Hematopoietic multipotent progenitor cell treated with erythropoietin and hydrocortisone succinate and interleukin-3 and kit ligand, for 4 days (in vitro differentiated cells): ENCODE measurements around the gene NRCAM.

Source experiments
- DNase-seq: peaks from one replicate; pipeline ENCODE4 v3.0.0-alpha.2; 2015

Gene NRCAM

DNA sequence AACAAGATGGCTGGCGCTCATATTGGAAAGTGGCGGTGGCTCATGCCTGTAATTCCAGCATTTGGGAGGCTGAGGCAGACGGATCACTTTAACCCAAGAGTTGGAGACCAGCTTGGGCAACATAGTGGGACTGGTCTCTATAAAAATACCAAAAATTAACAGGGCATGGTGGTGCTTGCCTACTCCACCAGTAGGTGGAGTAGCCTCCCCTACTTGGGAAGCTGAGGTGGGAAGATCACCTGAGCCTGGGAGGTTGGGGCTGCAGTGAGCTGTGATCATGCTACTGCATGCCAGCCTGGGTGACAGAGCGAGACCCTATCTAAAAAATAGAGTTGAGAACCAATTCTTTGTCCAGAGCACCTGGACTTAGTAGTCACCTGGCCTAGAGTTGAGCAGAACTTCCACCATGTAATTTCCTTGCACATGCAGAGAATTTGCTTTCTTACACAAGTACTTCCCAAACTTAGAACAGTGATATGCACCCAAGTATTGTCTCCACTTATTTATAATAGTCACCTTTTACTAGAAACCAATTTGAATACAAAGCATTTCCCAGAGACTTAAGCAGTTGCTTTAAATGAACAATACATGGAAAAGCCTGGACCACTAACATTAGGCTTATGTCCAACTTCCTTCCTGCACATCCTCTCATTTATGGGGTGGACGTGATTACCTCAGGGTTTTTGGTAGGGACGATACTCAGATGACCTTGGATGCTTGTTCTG is 342.0 kb downstream of the NRCAM start:
- peak; percentile 37 for DNase-seq

DNA sequence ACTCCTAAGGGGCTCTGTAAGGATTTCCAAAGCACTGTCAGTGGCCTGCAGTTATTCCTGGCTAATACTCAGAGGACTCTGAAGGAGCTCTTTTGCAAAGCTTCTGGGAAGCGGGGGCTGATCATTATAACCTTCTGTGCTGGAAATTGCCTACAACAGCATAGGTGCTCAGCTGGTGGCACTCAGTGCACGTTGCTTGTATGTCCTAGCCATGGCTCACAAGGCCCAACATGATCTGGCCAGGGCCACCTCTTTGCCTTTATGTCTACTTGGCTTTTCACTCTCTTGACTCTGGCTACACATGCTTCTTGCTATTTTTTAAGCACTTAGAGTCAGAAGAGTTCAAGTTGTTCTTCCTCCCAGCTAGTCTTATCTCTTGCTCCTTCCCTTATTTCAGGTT is 343.6 kb downstream of the NRCAM start:
- DNase-seq = no peak

GRCh38 chr7:108109221-108109908 is 346.9 kb downstream of the NRCAM start:
- peak; percentile 61 for DNase-seq

GRCh38 chr7:108108131-108108530 is 348.1 kb downstream of the NRCAM start:
- no peak for DNase-seq

GRCh38 chr7:108104324-108104723 is 351.9 kb downstream of the NRCAM start:
- DNase-seq = no peak

- no peak for DNase-seq
Measured at GRCh38 chr7:108103558-108104298, 352.5 kb downstream of the NRCAM start.

DNA sequence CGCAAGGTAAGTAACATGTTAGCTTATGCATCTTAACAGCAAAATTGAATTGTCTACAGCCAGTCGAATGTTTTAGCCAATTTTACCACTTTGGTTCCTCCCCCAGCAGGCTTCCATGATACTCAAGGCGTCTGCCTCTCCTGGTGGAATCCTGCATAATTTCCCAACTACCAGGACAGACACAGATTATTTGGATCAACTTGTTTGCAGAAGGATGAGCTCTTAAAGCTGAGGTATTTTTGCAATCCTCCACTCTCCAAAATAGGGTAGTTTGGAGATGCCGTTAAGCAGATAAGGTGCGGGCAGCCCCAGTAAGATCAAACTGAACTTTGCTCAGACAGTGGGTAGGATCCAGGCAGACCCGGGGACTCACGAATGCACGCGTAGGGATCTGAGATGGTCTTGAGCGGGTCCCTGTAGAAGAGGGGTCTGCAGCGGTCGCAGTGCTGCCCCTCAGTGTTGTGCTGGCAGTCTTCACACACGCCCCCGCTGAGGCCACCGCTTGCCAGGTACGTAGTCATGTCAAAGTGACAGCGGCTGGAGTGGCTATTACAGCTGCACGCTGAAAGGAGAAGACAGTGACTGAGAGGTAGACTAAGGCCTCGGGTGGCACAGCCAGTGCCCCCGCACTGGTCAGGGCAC is 353.4 kb downstream of the NRCAM start:
- DNase-seq = no peak

- no peak for DNase-seq
Measured at GRCh38 chr7:108101759-108102158, 354.5 kb downstream of the NRCAM start.

GRCh38 chr7:108099713-108100112 is 356.5 kb downstream of the NRCAM start:
- DNase-seq = no peak

DNA sequence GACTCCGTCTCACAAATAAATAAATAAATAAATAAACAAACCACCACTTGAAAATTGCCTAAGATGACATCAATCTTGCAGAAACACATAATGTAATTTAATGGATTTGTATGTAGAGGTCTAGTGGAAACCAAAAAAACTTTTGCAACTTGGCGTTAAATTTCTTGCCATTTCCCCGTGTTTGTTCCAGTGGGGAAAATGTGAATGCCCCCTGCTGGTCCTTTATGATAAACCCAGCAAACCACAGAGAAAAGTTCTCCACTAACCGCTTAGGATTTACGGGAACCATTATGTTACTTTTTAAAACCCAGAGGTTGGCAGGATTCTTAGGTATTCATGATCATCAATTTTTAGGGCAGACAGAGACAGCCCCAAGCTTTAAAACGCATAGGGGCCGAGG is 358.5 kb downstream of the NRCAM start:
- DNase-seq = peak; percentile 30
